ENCODE measurements around the gene CELF1.

DNA sequence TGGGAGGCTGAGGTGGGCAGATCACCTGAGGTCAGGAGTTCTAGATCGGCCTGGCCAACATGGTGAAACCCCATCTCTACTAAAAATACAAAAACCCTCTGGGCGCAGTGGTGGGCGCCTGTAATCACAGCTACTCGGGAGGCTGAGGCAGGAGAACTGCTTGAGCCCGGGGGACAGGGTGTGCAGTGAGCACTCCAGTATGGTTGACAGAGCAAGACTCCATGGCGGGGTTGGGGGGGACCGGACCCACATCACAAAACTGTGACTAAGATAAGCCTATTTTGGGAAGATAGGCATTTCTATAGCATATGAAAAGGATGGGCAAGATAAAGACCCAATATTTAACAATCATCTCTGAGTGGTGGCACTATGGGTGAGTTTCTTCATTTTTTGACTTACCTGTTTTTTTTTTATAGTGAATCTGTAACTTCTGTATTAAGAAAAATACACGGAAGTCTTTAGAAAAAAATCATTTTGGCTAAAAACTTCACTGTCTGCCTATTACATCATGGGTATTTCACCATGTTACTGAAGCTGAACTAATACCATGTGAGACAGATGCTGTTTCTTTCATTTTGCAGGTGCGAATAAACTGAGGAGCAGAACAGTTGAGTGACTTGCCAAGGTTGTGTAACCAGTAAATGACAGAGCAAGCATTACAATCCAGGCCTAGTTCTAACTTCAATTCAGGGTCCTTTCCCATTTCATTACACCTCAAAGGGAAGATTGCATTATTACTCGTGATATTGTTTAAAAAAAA is 2.5 kb downstream of the CELF1 start:
- TF ChIP-seq POLR2A (IDR thresholded peaks at IDR 0.05) (no peak), EP300 (IDR thresholded peaks at IDR 0.05) (no peak), POLR2AphosphoS5 (IDR thresholded peaks at IDR 0.05) (no peak)
- TF ChIP-seq, protein P1, sequence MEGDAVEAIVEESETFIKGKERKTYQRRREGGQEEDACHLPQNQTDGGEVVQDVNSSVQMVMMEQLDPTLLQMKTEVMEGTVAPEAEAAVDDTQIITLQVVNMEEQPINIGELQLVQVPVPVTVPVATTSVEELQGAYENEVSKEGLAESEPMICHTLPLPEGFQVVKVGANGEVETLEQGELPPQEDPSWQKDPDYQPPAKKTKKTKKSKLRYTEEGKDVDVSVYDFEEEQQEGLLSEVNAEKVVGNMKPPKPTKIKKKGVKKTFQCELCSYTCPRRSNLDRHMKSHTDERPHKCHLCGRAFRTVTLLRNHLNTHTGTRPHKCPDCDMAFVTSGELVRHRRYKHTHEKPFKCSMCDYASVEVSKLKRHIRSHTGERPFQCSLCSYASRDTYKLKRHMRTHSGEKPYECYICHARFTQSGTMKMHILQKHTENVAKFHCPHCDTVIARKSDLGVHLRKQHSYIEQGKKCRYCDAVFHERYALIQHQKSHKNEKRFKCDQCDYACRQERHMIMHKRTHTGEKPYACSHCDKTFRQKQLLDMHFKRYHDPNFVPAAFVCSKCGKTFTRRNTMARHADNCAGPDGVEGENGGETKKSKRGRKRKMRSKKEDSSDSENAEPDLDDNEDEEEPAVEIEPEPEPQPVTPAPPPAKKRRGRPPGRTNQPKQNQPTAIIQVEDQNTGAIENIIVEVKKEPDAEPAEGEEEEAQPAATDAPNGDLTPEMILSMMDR (IDR thresholded peaks at IDR 0.05): no peak

Data from gastroesophageal sphincter (tissue), 3 donors.